GM19025 (cell line): ENCODE data around the gene SFN.

Experiments used
- ATAC-seq: cut with Tn5 transposase; IDR thresholded peaks from one replicate; pipeline ENCODE4 v1.9.1; 2021; ENCODE audit warnings: mild to moderate bottlenecking, low read depth, moderate library complexity; ENCODE audit not compliant: unreplicated experiment

Gene SFN

GRCh38 chr1:26909951-26910342 is 47.0 kb downstream of the SFN start:
- ATAC-seq, result no peak

DNA sequence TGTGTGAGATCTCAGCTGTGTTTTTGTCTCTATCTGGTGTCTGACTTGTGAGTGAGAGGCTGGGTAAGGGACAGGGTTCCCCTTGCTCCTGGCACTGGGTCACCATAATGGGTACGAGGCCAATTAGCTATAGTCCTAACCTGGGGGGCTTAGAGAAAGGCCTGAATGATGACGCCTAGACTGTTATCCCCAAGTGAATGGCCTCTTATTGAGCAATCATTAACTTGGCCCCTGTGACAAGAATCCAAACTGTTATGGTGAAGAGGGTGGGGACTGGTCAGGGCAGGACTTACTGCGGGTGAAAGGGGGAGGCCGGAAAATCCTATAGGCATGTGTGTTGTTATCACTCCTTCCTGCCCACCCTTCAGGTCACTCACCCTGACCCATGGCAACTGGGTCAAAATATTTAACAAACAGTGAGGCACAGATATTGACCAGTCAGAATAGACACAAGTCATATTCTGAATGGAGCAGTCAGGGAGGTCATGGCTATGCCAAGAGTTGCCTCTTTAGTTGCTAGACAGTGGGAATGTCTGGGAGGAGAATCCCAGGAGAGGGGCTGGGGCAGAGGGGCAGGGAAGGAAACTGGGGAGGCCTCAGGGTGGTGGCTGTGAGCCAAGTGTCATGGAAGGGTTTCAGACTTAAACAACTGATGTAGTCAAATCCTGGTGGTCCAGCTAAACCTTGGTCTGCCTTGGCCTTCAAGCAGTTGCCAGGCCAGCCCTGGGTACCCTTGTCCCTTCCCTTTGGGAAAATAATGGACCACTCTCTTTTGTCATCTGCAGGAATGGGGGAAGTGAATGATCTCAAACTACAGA is 47.6 kb downstream of the SFN start:
- no peak for ATAC-seq

DNA sequence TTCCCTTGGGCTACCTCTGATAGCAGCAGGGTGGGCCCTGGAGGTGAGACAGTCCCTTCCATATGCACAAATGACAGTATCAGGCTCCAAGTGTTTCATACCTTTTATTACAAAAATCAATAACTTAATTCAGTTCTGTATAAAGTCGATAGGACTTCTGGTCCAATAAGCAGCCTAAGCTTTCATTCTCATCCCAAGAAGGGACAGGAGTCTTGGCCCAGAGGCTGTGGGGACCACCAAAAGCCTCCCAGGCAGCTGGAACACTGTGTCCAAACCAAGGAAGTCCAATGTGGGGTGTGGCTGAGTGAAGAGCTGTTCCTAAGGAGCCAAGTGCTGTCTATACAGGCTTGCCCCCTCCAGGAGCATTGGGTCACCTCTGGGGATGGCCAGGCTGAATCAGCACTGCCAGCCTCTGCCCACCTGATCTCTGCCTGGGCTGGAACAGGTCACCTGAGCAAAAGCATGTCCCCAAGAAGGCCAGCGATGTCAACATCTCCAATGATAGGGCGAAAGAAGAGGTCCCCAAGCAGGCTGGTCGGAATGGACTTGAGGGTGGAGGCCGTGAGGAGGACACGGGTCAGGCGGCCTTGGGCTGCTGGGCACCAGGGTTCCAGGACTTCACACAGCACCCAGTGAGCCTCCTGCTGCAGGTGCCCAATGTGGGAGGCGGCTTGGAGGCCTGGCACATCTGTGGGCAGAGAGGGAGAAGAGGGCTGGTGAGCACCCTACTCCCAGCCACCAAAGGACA is 48.6 kb downstream of the SFN start:
- no peak for ATAC-seq

- no peak for ATAC-seq
Observed at GRCh38 chr1:26912147-26912490, 49.2 kb downstream of the SFN start.

GRCh38 chr1:26913389-26913753 is 50.4 kb downstream of the SFN start:
- no peak for ATAC-seq
